ENCODE data around the gene UBASH3A. TPM values are rescaled to one million over a fixed set of nuclear protein-coding genes. Genes with fewer than 3 reads are reported as not detected.

UBASH3A gene
- total RNA-seq, 1 experiment from 2014 or later: not detected

DNA sequence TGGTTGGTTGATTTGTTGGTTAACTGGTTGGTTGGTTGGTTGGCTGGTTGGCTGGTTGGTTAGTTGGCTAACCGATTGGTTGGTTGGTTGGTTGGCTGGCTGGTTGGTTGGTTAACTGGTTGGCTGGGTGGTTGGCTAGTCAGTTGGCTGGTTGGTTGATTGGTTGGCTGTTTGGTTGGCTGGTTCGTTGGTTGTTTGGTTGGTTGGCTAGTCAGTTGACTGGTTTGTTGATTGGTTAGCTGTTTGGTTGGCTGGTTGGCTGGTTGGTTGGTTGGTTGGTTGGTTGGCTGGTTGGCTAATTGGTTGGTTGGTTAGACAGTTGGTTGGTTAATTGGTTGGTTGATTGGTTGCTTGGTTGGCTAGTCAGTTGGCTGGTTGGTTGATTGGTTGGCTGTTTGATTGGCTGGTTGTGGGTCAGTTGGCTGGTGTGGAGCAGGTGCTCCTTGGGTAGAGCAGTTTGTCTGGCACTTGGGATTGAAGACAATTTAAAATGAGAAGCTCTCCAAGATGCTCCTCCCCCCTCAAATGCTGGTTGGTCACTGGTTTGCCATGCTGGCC lies 85.4 kb downstream of the UBASH3A start:
- no peaks in the 10 kb centered on the region for H3K9me3 Mint-ChIP-seq (ENCODE audit: unreplicated experiment)
- no peaks in the 10 kb centered on the region for H3K36me3 ChIP-seq (ENCODE audit: control insufficient read depth, insufficient read depth, low read length)
- H3K27me3 ChIP-seq (replicated peaks; ENCODE audit: control insufficient read depth, insufficient read depth, low read length): no peaks in the 10 kb centered on the region
- peaks cover 14% of the 10 kb centered on the region for H3K4me1 Mint-ChIP-seq (ENCODE audit: low read depth, unreplicated experiment)
- CTCF ChIA-PET: no interaction called here
- no peaks in the 10 kb centered on the region for H3K9me3 ChIP-seq
- intact Hi-C loops (cut with micrococcal nuclease; ENCODE audit: unreplicated experiment): no loop called here
- POLR2A ChIA-PET: no interaction called here
- peaks cover 6% of the 10 kb centered on the region for H3K36me3 Mint-ChIP-seq (ENCODE audit: insufficient read depth, unreplicated experiment)
- H3K27me3 Mint-ChIP-seq (ENCODE audit: insufficient read depth, unreplicated experiment): no peaks in the 10 kb centered on the region
- TF ChIP-seq, protein P1, sequence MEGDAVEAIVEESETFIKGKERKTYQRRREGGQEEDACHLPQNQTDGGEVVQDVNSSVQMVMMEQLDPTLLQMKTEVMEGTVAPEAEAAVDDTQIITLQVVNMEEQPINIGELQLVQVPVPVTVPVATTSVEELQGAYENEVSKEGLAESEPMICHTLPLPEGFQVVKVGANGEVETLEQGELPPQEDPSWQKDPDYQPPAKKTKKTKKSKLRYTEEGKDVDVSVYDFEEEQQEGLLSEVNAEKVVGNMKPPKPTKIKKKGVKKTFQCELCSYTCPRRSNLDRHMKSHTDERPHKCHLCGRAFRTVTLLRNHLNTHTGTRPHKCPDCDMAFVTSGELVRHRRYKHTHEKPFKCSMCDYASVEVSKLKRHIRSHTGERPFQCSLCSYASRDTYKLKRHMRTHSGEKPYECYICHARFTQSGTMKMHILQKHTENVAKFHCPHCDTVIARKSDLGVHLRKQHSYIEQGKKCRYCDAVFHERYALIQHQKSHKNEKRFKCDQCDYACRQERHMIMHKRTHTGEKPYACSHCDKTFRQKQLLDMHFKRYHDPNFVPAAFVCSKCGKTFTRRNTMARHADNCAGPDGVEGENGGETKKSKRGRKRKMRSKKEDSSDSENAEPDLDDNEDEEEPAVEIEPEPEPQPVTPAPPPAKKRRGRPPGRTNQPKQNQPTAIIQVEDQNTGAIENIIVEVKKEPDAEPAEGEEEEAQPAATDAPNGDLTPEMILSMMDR (IDR thresholded peaks at IDR 0.05; ENCODE audit: insufficient read depth in 1 of 2, low read depth in 1 of 2, low read length in 1 of 2, severe bottlenecking in 1 of 2, unreplicated experiment in 1 of 2): no peak
- no TSS peak for BruUV-seq (replicated peaks)
- no peak overlapping the region for H3K27ac Mint-ChIP-seq (ENCODE audit: unreplicated experiment)
- no peak for DNase-seq
- H3K4me1 ChIP-seq: peaks cover 23% of the 10 kb centered on the region
- no peak overlapping the region for H3K4me3 Mint-ChIP-seq (ENCODE audit: unreplicated experiment)
- no peak overlapping the region for H3K4me3 ChIP-seq (ENCODE audit: low read depth, low read length)

DNA sequence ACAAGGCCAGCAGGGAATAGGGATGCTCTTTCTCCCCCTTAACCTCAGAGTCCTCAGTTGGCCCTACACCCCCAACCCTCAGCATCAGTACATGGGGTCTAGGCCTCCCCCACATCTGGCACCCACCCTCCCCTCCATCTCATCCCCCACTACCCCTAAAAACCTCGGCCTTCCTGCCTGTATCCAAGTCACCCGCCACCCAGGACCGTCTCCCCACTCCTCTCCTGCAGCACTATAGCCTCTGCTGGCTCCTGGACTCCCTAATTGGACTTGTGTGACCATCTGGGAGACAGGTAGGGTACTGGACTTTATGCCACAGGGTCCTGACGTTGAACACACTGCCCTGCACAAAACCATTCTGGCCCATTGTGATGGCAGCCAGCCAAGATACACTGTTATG lies 86.3 kb downstream of the UBASH3A start:
- DNase-seq: no peak
- Histone ChIP-seq H3K9me3 (no peaks in the 10 kb centered on the region), H3K4me3 (ENCODE audit: low read depth, low read length) (no peak overlapping the region), H3K4me1 (peaks cover 23% of the 10 kb centered on the region), H3K27me3 (replicated peaks; ENCODE audit: control insufficient read depth, insufficient read depth, low read length) (no peaks in the 10 kb centered on the region), H3K36me3 (ENCODE audit: control insufficient read depth, insufficient read depth, low read length) (no peaks in the 10 kb centered on the region)
- no peaks in the 10 kb centered on the region for H3K27me3 Mint-ChIP-seq (ENCODE audit: insufficient read depth, unreplicated experiment)
- peaks cover 14% of the 10 kb centered on the region for H3K4me1 Mint-ChIP-seq (ENCODE audit: low read depth, unreplicated experiment)
- CTCF ChIA-PET: interaction anchor here (1.2 kb wide), 1 partner anchor 23 kb away, joined by 5 read pairs; no protein-coding TSS in a partner anchor
- no peaks in the 10 kb centered on the region for H3K9me3 Mint-ChIP-seq (ENCODE audit: unreplicated experiment)
- POLR2A ChIA-PET: no interaction called here
- H3K36me3 Mint-ChIP-seq (ENCODE audit: insufficient read depth, unreplicated experiment): peaks cover 6% of the 10 kb centered on the region
- intact Hi-C loops (cut with micrococcal nuclease; ENCODE audit: unreplicated experiment): no loop called here
- no TSS peak for BruUV-seq (replicated peaks)
- TF ChIP-seq, protein P1 (IDR thresholded peaks at IDR 0.05; ENCODE audit: insufficient read depth in 1 of 2, low read depth in 1 of 2, low read length in 1 of 2, severe bottlenecking in 1 of 2, unreplicated experiment in 1 of 2): no peak
- H3K4me3 Mint-ChIP-seq (ENCODE audit: unreplicated experiment): no peak overlapping the region
- no peak overlapping the region for H3K27ac Mint-ChIP-seq (ENCODE audit: unreplicated experiment)

DNA sequence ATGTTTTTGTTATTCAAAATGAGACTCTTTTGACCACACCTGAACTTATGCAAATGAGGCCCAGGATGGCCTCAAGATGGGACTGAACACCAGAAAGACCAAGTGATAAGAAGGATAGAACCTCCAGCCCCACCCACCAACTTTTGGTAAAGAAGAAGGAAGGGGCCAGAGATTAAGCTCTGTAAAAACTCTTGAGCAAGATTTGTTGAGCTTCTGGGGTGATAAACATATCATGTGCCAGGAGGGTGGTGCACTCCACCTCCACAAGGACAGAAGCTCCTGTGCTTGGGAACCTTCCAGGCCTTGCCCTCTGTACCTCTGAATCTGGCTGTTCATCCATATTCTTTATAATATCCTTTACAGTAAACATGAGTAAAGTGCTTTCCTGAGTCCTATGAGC lies 87.0 kb downstream of the UBASH3A start:
- Mint-ChIP-seq H3K36me3 (ENCODE audit: insufficient read depth, unreplicated experiment) (peaks cover 7% of the 10 kb centered on the region), H3K4me3 (ENCODE audit: unreplicated experiment) (no peak overlapping the region), H3K27ac (ENCODE audit: unreplicated experiment) (no peak overlapping the region), H3K9me3 (ENCODE audit: unreplicated experiment) (no peaks in the 10 kb centered on the region), H3K4me1 (ENCODE audit: low read depth, unreplicated experiment) (peaks cover 14% of the 10 kb centered on the region), H3K27me3 (ENCODE audit: insufficient read depth, unreplicated experiment) (no peaks in the 10 kb centered on the region)
- no peak for DNase-seq
- ChIA-PET POLR2A (no interaction called here), CTCF (interaction anchor here (1.2 kb wide), 1 partner anchor 24 kb away, joined by 5 read pairs; no protein-coding TSS in a partner anchor)
- Histone ChIP-seq H3K4me1 (peaks cover 23% of the 10 kb centered on the region), H3K36me3 (ENCODE audit: control insufficient read depth, insufficient read depth, low read length) (no peaks in the 10 kb centered on the region), H3K27me3 (replicated peaks; ENCODE audit: control insufficient read depth, insufficient read depth, low read length) (no peaks in the 10 kb centered on the region), H3K4me3 (ENCODE audit: low read depth, low read length) (no peak overlapping the region), H3K9me3 (no peaks in the 10 kb centered on the region)
- TF ChIP-seq, protein P1 (IDR thresholded peaks at IDR 0.05; ENCODE audit: insufficient read depth in 1 of 2, low read depth in 1 of 2, low read length in 1 of 2, severe bottlenecking in 1 of 2, unreplicated experiment in 1 of 2): no peak
- BruUV-seq (replicated peaks): no TSS peak
- intact Hi-C loops (cut with micrococcal nuclease; ENCODE audit: unreplicated experiment): no loop called here

All from Caco-2 (cell line).